WTC11 (cell line): Measurements from ENCODE around the gene SHISA9. TPM values are rescaled to one million over a fixed set of nuclear protein-coding genes. Genes with fewer than 3 reads are reported as not detected.

Source experiments
- ATAC-seq: fragments of 200-7000 bp; cut with Tn5 transposase; 2 replicates; pipeline ENCODE4 v1.10.0; 2021; ENCODE audit warnings: mild to moderate bottlenecking, moderate library complexity
- CTCF ChIA-PET: fragments of 300-600 bp; sonication (Branson Sonifier 250); formaldehyde crosslinking; loops from one replicate; lab custom pipeline; 2021; ENCODE audit warnings: antibody characterized with exemption; lab: Charles Lee
- POLR2A ChIA-PET: fragments of 350-600 bp; sonication (Branson Sonifier 250); formaldehyde crosslinking; loops from one replicate; lab custom pipeline; 2021; ENCODE audit warnings: antibody characterized with exemption; lab: Charles Lee
- DNase-seq: peaks from one replicate; pipeline ENCODE4 v3.0.0; 2021; ENCODE audit warnings: low spot score
- H3K27ac Mint-ChIP-seq: 2 replicates; pipeline ENCODE4 v1.8.0; 2021; ENCODE audit warnings: mixed read lengths
- H3K27me3 Mint-ChIP-seq: 2 replicates; pipeline ENCODE4 v1.8.0; 2021; ENCODE audit warnings: low read depth, mild to moderate bottlenecking, moderate library complexity, mixed read lengths
- H3K36me3 Mint-ChIP-seq: 2 replicates; pipeline ENCODE4 v1.8.0; 2021; ENCODE audit warnings: mixed read lengths
- H3K4me1 Mint-ChIP-seq: 2 replicates; pipeline ENCODE4 v1.8.0; 2022; ENCODE audit warnings: mixed read lengths
- H3K4me3 Mint-ChIP-seq: 2 replicates; pipeline ENCODE4 v1.8.0; 2021; ENCODE audit warnings: mild to moderate bottlenecking, moderate library complexity, mixed read lengths
- H3K9me3 Mint-ChIP-seq: 2 replicates; pipeline ENCODE4 v1.8.0; 2021; ENCODE audit warnings: mixed read lengths
- CDX4 ChIP-seq: fragments of 250-450 bp; sonication (Bioruptor Pico); IDR thresholded peaks from 2 replicates; pipeline ENCODE4 v1.9.0; 2021; ENCODE audit warnings: moderate library complexity, mild to moderate bottlenecking, inconsistent platforms, borderline replicate concordance
- E2F4 ChIP-seq: sonication (generic); formaldehyde crosslinking; IDR thresholded peaks from 2 replicates; pipeline ENCODE4 v1.8.1; 2022; ENCODE audit warnings: low read depth, mild to moderate bottlenecking, moderate library complexity, missing genetic modification reagents, borderline replicate concordance
- ELF4 ChIP-seq: sonication (generic); formaldehyde crosslinking; IDR thresholded peaks from 2 replicates; pipeline ENCODE4 v1.8.1; 2022; ENCODE audit warnings: low read depth, mild to moderate bottlenecking, moderate library complexity, missing genetic modification reagents
- ERG ChIP-seq: fragments of 250-450 bp; sonication (Bioruptor Pico); IDR thresholded peaks from 2 replicates; pipeline ENCODE4 v1.8.0; 2021; ENCODE audit warnings: mild to moderate bottlenecking
- GRHL2 ChIP-seq: fragments of 250-450 bp; sonication (Bioruptor Pico); IDR thresholded peaks from 2 replicates; pipeline ENCODE4 v1.8.0; 2022; ENCODE audit warnings: mild to moderate bottlenecking, moderate library complexity; ENCODE audit not compliant: insufficient replicate concordance, severe bottlenecking
- GTF2I ChIP-seq: fragments of 250-450 bp; sonication (Bioruptor Pico); conservative IDR thresholded peaks from 2 replicates; pipeline ENCODE4 v1.4.0; 2021; ENCODE audit warnings: mild to moderate bottlenecking
- HMGA2 ChIP-seq: fragments of 250-450 bp; sonication (Bioruptor Pico); IDR thresholded peaks from 2 replicates; pipeline ENCODE4 v1.4.0; 2021; ENCODE audit warnings: mild to moderate bottlenecking, moderate library complexity
- KAT7 ChIP-seq: sonication (generic); formaldehyde crosslinking; IDR thresholded peaks from 2 replicates; pipeline ENCODE4 v1.8.1; 2023; ENCODE audit warnings: missing genetic modification reagents, mild to moderate bottlenecking, borderline replicate concordance
- NFATC4 ChIP-seq: fragments of 250-450 bp; sonication (Bioruptor Pico); IDR thresholded peaks from 2 replicates; pipeline ENCODE4 v1.9.0; 2021; ENCODE audit warnings: mild to moderate bottlenecking
- PRRX2 ChIP-seq: fragments of 250-450 bp; sonication (Bioruptor Pico); IDR thresholded peaks from 2 replicates; pipeline ENCODE4 v1.8.0; 2021; ENCODE audit warnings: mild to moderate bottlenecking
- TCF7 ChIP-seq: sonication (generic); formaldehyde crosslinking; IDR thresholded peaks from 2 replicates; pipeline ENCODE4 v1.8.0; 2022; ENCODE audit warnings: mild to moderate bottlenecking, low read depth, missing genetic modification reagents, moderate library complexity
- TEAD4 ChIP-seq: sonication (generic); formaldehyde crosslinking; IDR thresholded peaks from 2 replicates; pipeline ENCODE4 v1.8.0; 2022; ENCODE audit warnings: mild to moderate bottlenecking, missing genetic modification reagents
- ZNF138 ChIP-seq: sonication (generic); formaldehyde crosslinking; conservative IDR thresholded peaks from 2 replicates; pipeline ENCODE4 v1.8.1; 2022; ENCODE audit warnings: mild to moderate bottlenecking, moderate library complexity, missing genetic modification reagents
- ZNF232 ChIP-seq: sonication (generic); formaldehyde crosslinking; IDR thresholded peaks from 2 replicates; pipeline ENCODE4 v1.8.0; 2022; ENCODE audit warnings: mild to moderate bottlenecking, missing genetic modification reagents
- ZNF281 ChIP-seq: sonication (generic); formaldehyde crosslinking; IDR thresholded peaks from 2 replicates; pipeline ENCODE4 v1.8.0; 2023; ENCODE audit warnings: mild to moderate bottlenecking, missing genetic modification reagents
- total RNA-seq: library from RNA; stranded (reverse); gene quantifications from 3 replicates; pipeline ENCODE4 v1.2.3, GENCODE V29; 2021
- TF ChIP-seq, protein P1 (sequence below): sonication (generic); formaldehyde crosslinking; IDR thresholded peaks from 2 replicates; pipeline ENCODE4 v1.8.1; 2023; ENCODE audit warnings: mild to moderate bottlenecking, missing genetic modification reagents
- TF ChIP-seq, protein P2 (sequence below): sonication (generic); formaldehyde crosslinking; IDR thresholded peaks from 2 replicates; pipeline ENCODE4 v1.8.0; 2022; ENCODE audit warnings: mild to moderate bottlenecking, missing genetic modification reagents
- TF ChIP-seq, protein P3 (sequence below): sonication (generic); formaldehyde crosslinking; IDR thresholded peaks from 2 replicates; pipeline ENCODE4 v1.8.0; 2022; ENCODE audit warnings: missing genetic modification reagents
- TF ChIP-seq, protein P4 (sequence below): fragments of 250-450 bp; sonication (Bioruptor Pico); IDR thresholded peaks from 2 replicates; pipeline ENCODE4 v1.9.0; 2021; ENCODE audit warnings: mild to moderate bottlenecking

SHISA9 gene
- total RNA-seq, 1 experiment from 2014 or later: 37.5 TPM

DNA sequence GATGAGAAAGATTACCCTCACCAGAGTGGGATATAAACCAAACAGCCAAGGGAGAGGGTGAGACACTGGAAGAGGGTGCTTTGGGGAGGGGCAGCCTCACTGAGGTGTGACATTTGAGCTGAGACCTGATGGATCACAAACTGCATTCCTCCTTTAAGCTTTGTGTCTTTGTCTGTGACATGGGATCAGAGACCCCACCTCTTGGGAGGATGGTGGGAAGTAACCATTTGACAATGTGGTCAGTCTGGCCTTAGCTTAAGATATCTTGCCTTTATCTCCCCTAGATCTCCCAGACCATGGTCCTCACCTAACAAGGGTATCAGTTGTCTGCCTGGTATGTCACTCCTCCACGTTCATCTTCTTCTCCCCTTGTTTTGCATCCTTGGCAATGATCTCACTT, 163.4 kb downstream of the SHISA9 start:
- H3K4me3 Mint-ChIP-seq: no peak overlapping the region
- ChIA-PET POLR2A (no interaction called here), CTCF (interaction anchor here (0.7 to 0.9 kb wide), 2 partner anchors 88 to 167 kb away, joined by 3 to 4 read pairs; no protein-coding TSS in a partner anchor)
- H3K27me3 Mint-ChIP-seq: no peaks in the 10 kb centered on the region
- peaks cover 9% of the 10 kb centered on the region for H3K36me3 Mint-ChIP-seq
- no peak for DNase-seq
- H3K9me3 Mint-ChIP-seq: peaks cover 10% of the 10 kb centered on the region
- TF ChIP-seq ZNF281 (CRISPR knock-in tag): no peak
- TF ChIP-seq PRRX2: no peak
- no peak for TF ChIP-seq ELF4 (CRISPR knock-in tag)
- no peak for TF ChIP-seq KAT7 (CRISPR knock-in tag)
- TF ChIP-seq, protein P1, sequence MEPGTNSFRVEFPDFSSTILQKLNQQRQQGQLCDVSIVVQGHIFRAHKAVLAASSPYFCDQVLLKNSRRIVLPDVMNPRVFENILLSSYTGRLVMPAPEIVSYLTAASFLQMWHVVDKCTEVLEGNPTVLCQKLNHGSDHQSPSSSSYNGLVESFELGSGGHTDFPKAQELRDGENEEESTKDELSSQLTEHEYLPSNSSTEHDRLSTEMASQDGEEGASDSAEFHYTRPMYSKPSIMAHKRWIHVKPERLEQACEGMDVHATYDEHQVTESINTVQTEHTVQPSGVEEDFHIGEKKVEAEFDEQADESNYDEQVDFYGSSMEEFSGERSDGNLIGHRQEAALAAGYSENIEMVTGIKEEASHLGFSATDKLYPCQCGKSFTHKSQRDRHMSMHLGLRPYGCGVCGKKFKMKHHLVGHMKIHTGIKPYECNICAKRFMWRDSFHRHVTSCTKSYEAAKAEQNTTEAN: no peak
- TF ChIP-seq TEAD4 (CRISPR knock-in tag): no peak
- no peak for TF ChIP-seq GRHL2 (CRISPR knock-in tag)
- no peak for TF ChIP-seq ERG
- H3K4me1 Mint-ChIP-seq: peaks cover 40% of the 10 kb centered on the region
- no peak; the same call in 1 of the 2 replicates for ATAC-seq
- no peak overlapping the region for H3K27ac Mint-ChIP-seq

- TF ChIP-seq HMGA2: no peak
- H3K36me3 Mint-ChIP-seq: peaks cover 9% of the 10 kb centered on the region
- H3K4me3 Mint-ChIP-seq: no peak overlapping the region
- no peaks in the 10 kb centered on the region for H3K27me3 Mint-ChIP-seq
- ATAC-seq (no peak), DNase-seq (no peak)
- H3K9me3 Mint-ChIP-seq: peaks cover 10% of the 10 kb centered on the region
- POLR2A ChIA-PET: no interaction called here
- H3K4me1 Mint-ChIP-seq: peaks cover 31% of the 10 kb centered on the region
- peak overlapping the region; percentile 35; the same call in 1 of the 2 replicates for H3K27ac Mint-ChIP-seq
- CTCF ChIA-PET: no interaction called here
Measured at GRCh38 chr16:13067648-13068047, 166.2 kb downstream of the SHISA9 start.

- peak overlapping the region; percentile 86 for H3K27ac Mint-ChIP-seq
- no peak for ATAC-seq
- no peaks in the 10 kb centered on the region for H3K27me3 Mint-ChIP-seq
- H3K4me1 Mint-ChIP-seq: peaks cover 35% of the 10 kb centered on the region
- no peak for DNase-seq
- H3K36me3 Mint-ChIP-seq: peaks cover 9% of the 10 kb centered on the region
- POLR2A ChIA-PET: no interaction called here
- H3K9me3 Mint-ChIP-seq: peaks cover 10% of the 10 kb centered on the region
- no peak overlapping the region for H3K4me3 Mint-ChIP-seq
- CTCF ChIA-PET: no interaction called here
- TF ChIP-seq, protein P2, sequence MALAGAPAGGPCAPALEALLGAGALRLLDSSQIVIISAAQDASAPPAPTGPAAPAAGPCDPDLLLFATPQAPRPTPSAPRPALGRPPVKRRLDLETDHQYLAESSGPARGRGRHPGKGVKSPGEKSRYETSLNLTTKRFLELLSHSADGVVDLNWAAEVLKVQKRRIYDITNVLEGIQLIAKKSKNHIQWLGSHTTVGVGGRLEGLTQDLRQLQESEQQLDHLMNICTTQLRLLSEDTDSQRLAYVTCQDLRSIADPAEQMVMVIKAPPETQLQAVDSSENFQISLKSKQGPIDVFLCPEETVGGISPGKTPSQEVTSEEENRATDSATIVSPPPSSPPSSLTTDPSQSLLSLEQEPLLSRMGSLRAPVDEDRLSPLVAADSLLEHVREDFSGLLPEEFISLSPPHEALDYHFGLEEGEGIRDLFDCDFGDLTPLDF (CRISPR knock-in tag): no peak
- no peak for TF ChIP-seq ZNF232 (CRISPR knock-in tag)
- TF ChIP-seq, protein P3, sequence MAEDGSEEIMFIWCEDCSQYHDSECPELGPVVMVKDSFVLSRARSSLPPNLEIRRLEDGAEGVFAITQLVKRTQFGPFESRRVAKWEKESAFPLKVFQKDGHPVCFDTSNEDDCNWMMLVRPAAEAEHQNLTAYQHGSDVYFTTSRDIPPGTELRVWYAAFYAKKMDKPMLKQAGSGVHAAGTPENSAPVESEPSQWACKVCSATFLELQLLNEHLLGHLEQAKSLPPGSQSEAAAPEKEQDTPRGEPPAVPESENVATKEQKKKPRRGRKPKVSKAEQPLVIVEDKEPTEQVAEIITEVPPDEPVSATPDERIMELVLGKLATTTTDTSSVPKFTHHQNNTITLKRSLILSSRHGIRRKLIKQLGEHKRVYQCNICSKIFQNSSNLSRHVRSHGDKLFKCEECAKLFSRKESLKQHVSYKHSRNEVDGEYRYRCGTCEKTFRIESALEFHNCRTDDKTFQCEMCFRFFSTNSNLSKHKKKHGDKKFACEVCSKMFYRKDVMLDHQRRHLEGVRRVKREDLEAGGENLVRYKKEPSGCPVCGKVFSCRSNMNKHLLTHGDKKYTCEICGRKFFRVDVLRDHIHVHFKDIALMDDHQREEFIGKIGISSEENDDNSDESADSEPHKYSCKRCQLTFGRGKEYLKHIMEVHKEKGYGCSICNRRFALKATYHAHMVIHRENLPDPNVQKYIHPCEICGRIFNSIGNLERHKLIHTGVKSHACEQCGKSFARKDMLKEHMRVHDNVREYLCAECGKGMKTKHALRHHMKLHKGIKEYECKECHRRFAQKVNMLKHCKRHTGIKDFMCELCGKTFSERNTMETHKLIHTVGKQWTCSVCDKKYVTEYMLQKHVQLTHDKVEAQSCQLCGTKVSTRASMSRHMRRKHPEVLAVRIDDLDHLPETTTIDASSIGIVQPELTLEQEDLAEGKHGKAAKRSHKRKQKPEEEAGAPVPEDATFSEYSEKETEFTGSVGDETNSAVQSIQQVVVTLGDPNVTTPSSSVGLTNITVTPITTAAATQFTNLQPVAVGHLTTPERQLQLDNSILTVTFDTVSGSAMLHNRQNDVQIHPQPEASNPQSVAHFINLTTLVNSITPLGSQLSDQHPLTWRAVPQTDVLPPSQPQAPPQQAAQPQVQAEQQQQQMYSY: no peak
- TF ChIP-seq, protein P4, sequence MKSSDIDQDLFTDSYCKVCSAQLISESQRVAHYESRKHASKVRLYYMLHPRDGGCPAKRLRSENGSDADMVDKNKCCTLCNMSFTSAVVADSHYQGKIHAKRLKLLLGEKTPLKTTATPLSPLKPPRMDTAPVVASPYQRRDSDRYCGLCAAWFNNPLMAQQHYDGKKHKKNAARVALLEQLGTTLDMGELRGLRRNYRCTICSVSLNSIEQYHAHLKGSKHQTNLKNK (CRISPR knock-in tag): no peak
- TF ChIP-seq ZNF138: no peak
- TF ChIP-seq NFATC4 (CRISPR knock-in tag): no peak
- TF ChIP-seq E2F4: no peak
- no peak for TF ChIP-seq CDX4 (CRISPR knock-in tag)
- TF ChIP-seq GTF2I (CRISPR knock-in tag): no peak
- no peak for TF ChIP-seq TCF7 (CRISPR knock-in tag)
Measured at GRCh38 chr16:13068912-13069583, 167.7 kb downstream of the SHISA9 start.
